ENCODE data around the gene TBC1D5.

DNA sequence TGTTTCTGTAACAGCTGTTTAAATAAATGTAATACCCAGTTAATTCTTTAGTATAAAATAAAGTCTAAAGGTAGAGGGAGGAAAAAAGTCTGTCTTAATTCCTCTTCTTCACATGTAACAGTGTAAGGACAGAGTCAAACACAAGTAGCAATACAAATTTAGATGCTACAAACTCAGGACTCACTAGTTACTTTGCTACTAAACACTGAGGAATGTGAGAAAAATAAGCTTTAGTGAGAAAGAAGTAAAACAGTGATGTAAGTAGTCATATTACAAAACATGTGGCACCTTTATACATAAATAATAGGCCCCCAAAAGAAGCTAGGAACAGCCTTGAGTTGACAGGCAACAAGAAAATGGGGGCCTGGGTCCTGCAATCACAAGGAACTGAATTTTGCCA lies 113.0 kb downstream of the TBC1D5 start:
- no peak for TF ChIP-seq ZBTB21 (CRISPR knock-in tag; IDR thresholded peaks at IDR 0.05; ENCODE audit: borderline replicate concordance)
- no peak for TF ChIP-seq CTCF (IDR thresholded peaks at IDR 0.05)
- no peak for TF ChIP-seq TEAD4 (CRISPR knock-in tag; IDR thresholded peaks at IDR 0.05)

Measured in WTC11 (cell line).